Spleen (tissue), 11 donors: ENCODE results near the gene KCNQ5. TPM values are rescaled to one million over a fixed set of nuclear protein-coding genes. Genes with fewer than 3 reads are reported as not detected.

Experiments used
- DNase-seq: peaks from one replicate; pipeline ENCODE4 v3.0.0-alpha.2; 2020
- H3K27ac ChIP-seq, 8 donors: fragments of 200-600 bp; sonication (generic) in 7 of 8; 1 replicate in 4 of 8; 2 replicates in 4 of 8; pipeline versions ENCODE4 v1.5.0 to v1.8.0; 2016 to 2021; ENCODE audit warnings: inconsistent platforms in 4 of 8, mild to moderate bottlenecking in 4 of 8, moderate library complexity in 1 of 8
- H3K27me3 ChIP-seq, 7 donors: fragments of 200-600 bp; sonication (generic) in 6 of 7; replicated peaks in 1 of 7; 1 replicate in 4 of 7; 2 replicates in 3 of 7; pipeline versions ENCODE4 v1.5.0 to v1.8.0; 2016 to 2021; ENCODE audit warnings: inconsistent platforms in 3 of 7, mild to moderate bottlenecking in 1 of 7
- H3K36me3 ChIP-seq, 6 donors: fragments of 200-600 bp; sonication (generic) in 5 of 6; 1 replicate in 4 of 6; 2 replicates in 2 of 6; pipeline versions ENCODE4 v1.5.0 to v1.8.0; 2016 to 2021; ENCODE audit warnings: inconsistent platforms in 2 of 6
- H3K4me1 ChIP-seq, 6 donors: fragments of 200-600 bp; sonication (generic) in 5 of 6; 1 replicate in 3 of 6; 2 replicates in 3 of 6; pipeline versions ENCODE4 v1.5.0 to v1.8.0; 2016 to 2021; ENCODE audit warnings: inconsistent platforms in 3 of 6
- H3K4me3 ChIP-seq, 8 donors: fragments of 200-600 bp; sonication (generic) in 7 of 8; 1 replicate in 4 of 8; 2 replicates in 4 of 8; pipeline versions ENCODE4 v1.5.0 to v1.8.0; 2016 to 2021; ENCODE audit warnings: inconsistent platforms in 4 of 8, mild to moderate bottlenecking in 4 of 8, moderate library complexity in 2 of 8
- H3K9me3 ChIP-seq, 8 donors: fragments of 200-600 bp; sonication (generic) in 7 of 8; 1 replicate in 4 of 8; 2 replicates in 4 of 8; pipeline versions ENCODE4 v1.5.0 to v1.8.0; 2016 to 2021; ENCODE audit warnings: inconsistent platforms in 4 of 8
- CTCF ChIP-seq, 11 experiments: fragments of 200-600 bp in 7 of 11; fragments of 450-650 bp in 4 of 11; sonication (generic) in 4 of 11; IDR thresholded peaks in 8 of 11; conservative IDR thresholded peaks in 3 of 11; 1 replicate in 7 of 11; 2 replicates in 4 of 11; pipeline versions ENCODE4 v1.4.0 to v1.8.0; 2016 to 2021; ENCODE audit warnings: antibody characterized with exemption in 11 of 11, inconsistent platforms in 4 of 11, mild to moderate bottlenecking in 1 of 11
- POLR2A ChIP-seq, 3 donors: fragments of 450-650 bp; IDR thresholded peaks; one replicate each; pipeline ENCODE4 v1.5.1; 2017; ENCODE audit warnings: antibody characterized with exemption in 3 of 3, mild to moderate bottlenecking in 1 of 3
- POLR2AphosphoS5 ChIP-seq, 3 donors: sonication (generic); formaldehyde crosslinking; IDR thresholded peaks; one replicate each; pipeline ENCODE4 v1.5.1; 2017; ENCODE audit warnings: antibody characterized with exemption in 3 of 3
- WGBS, 5 donors: extraction: QIAGEN DNeasy Blood & Tissue Kit in 3 of 5; methylation state at CpG; one replicate each; pipeline versions ENCODE4 v1.1.5 to v1.1.7; 2013 to 2018; 5-methylcytosine and 5-hydroxymethylcytosine counted together
- intact Hi-C: fragments of 100-400 bp; cut with DNase I; formaldehyde crosslinking; loops from one replicate; pipeline ENCODE4 v1.15.0; 2023; ENCODE audit warnings: low total_unique reads
- polyA plus RNA-seq, 3 donors: library from polyadenylated mRNA; stranded (reverse); fragments of 200-250 nt; gene quantifications; one replicate each; pipeline ENCODE4 v1.2.1, GENCODE V29; 2013
- total RNA-seq, 7 donors: library from RNA; depleted of rRNA in 3 of 7; stranded (reverse); fragments of >200 nt in 3 of 7; fragmentation: NEBNext Ultra II Directional in 4 of 7; extraction: Animal tissue kit (Norgen Biotek cat#: 25700) in 4 of 7; gene quantifications; one replicate each; pipeline versions ENCODE4 v1.1.0 to v1.2.1, GENCODE V29; 2016 to 2021
- donor health status: healthy with polysubstance abuse.
- donor health status: DM: no; HTN: no; CAD: no; lungs with moderate emphysema.
- donor health status: DM: no; HTN: no; CAD: no.
- donor health status: Bipolar disorder and iron deficiency.
- donor health status: healthy.
- donor health status: DM: no; HTN: no; CAD: no.
- donor health status: DM: yes; HTN: yes; CAD: no.

KCNQ5 gene
- total and polyA plus RNA-seq, 10 donors: 1.3 to 8.7 (median 4.4) TPM

- 86 to 94% (median 90%) methylated on average over 5 of the region's 5 CpGs for WGBS, 5 donors
- Histone ChIP-seq H3K4me3 (no peak overlapping the region), H3K27me3 (no peaks in the 10 kb centered on the region)
Measured at GRCh38 chr6:72999995-73000394, 378.1 kb downstream of the KCNQ5 start.

GRCh38 chr6:73000460-73000859 is 378.6 kb downstream of the KCNQ5 start:
- Histone ChIP-seq H3K4me3 (no peak overlapping the region), H3K9me3 (no peaks in the 10 kb centered on the region), H3K27ac (no peak overlapping the region), H3K27me3 (no peaks in the 10 kb centered on the region), H3K36me3 (no peaks in the 10 kb centered on the region), H3K4me1 (no peaks in the 10 kb centered on the region)
- TF ChIP-seq CTCF (IDR thresholded peaks at IDR 0.05 in 8 of 11, conservative IDR thresholded peaks at IDR 0.05 in 3 of 11): no peak
- no peak for TF ChIP-seq POLR2A (IDR thresholded peaks at IDR 0.05)
- TF ChIP-seq POLR2AphosphoS5 (IDR thresholded peaks at IDR 0.05): no peak
- intact Hi-C loops: no loop called here
- no peak for DNase-seq
- WGBS, 5 donors: 91 to 93% (median 93%) methylated on average over 3 of the region's 3 CpGs

More at GRCh38 chr6:72999995-73000394, 378.1 kb downstream of the KCNQ5 start:
- Histone ChIP-seq H3K9me3 (no peaks in the 10 kb centered on the region), H3K36me3 (no peaks in the 10 kb centered on the region), H3K4me1 (no peaks in the 10 kb centered on the region), H3K27ac (no peak overlapping the region)
- intact Hi-C loops: no loop called here
- DNase-seq: no peak
- TF ChIP-seq POLR2AphosphoS5 (IDR thresholded peaks at IDR 0.05): no peak
- TF ChIP-seq POLR2A (IDR thresholded peaks at IDR 0.05): no peak
- TF ChIP-seq CTCF (IDR thresholded peaks at IDR 0.05 in 8 of 11, conservative IDR thresholded peaks at IDR 0.05 in 3 of 11): no peak

- intact Hi-C loops: no loop called here
- no peak for TF ChIP-seq POLR2A (IDR thresholded peaks at IDR 0.05)
- TF ChIP-seq CTCF (IDR thresholded peaks at IDR 0.05 in 8 of 11, conservative IDR thresholded peaks at IDR 0.05 in 3 of 11): no peak
- no peak for TF ChIP-seq POLR2AphosphoS5 (IDR thresholded peaks at IDR 0.05)
Measured at GRCh38 chr6:73002588-73002987, 380.7 kb downstream of the KCNQ5 start.

GRCh38 chr6:73003302-73003701 is 381.4 kb downstream of the KCNQ5 start:
- H3K36me3 ChIP-seq: peaks cover 0 to 5% (median 0%) of the 10 kb centered on the region in 6 donors
- DNase-seq: no peak
- H3K27ac ChIP-seq: no peak overlapping the region
- no peaks in the 10 kb centered on the region for H3K27me3 ChIP-seq
- no peaks in the 10 kb centered on the region for H3K9me3 ChIP-seq
- no peak overlapping the region for H3K4me3 ChIP-seq
- intact Hi-C loops: no loop called here
- no peaks in the 10 kb centered on the region for H3K4me1 ChIP-seq
- no peak for TF ChIP-seq POLR2AphosphoS5 (IDR thresholded peaks at IDR 0.05)
- TF ChIP-seq POLR2A (IDR thresholded peaks at IDR 0.05): no peak
- WGBS, 5 donors: 63 to 78% (median 69%) methylated on average over 3 of the region's 3 CpGs

More at GRCh38 chr6:73002588-73002987, 380.7 kb downstream of the KCNQ5 start:
- Histone ChIP-seq H3K27me3 (no peaks in the 10 kb centered on the region), H3K27ac (no peak overlapping the region), H3K4me1 (no peaks in the 10 kb centered on the region), H3K9me3 (no peaks in the 10 kb centered on the region), H3K4me3 (no peak overlapping the region), H3K36me3 (peaks cover 0 to 4% (median 0%) of the 10 kb centered on the region in 6 donors)
- no peak for DNase-seq

- Histone ChIP-seq H3K4me1 (no peaks in the 10 kb centered on the region), H3K27ac (no peak overlapping the region), H3K9me3 (no peaks in the 10 kb centered on the region), H3K36me3 (peaks cover 0 to 5% (median 0%) of the 10 kb centered on the region in 6 donors), H3K4me3 (no peak overlapping the region), H3K27me3 (no peaks in the 10 kb centered on the region)
- no peak for DNase-seq
- intact Hi-C loops: no loop called here
- no peak for TF ChIP-seq POLR2AphosphoS5 (IDR thresholded peaks at IDR 0.05)
- no peak for TF ChIP-seq CTCF (IDR thresholded peaks at IDR 0.05 in 8 of 11, conservative IDR thresholded peaks at IDR 0.05 in 3 of 11)
- TF ChIP-seq POLR2A (IDR thresholded peaks at IDR 0.05): no peak
Measured at GRCh38 chr6:73004231-73004630, 382.4 kb downstream of the KCNQ5 start.
